Measurements from ENCODE around the gene SYNJ1.
"Not testable (repeated sequence)": the region's sequence is repeated elsewhere in the genome, so short reads cannot be mapped to it uniquely, and the experiment has no call there.

The SYNJ1 gene

GRCh38 chr21:32727687-32728455, at the start of gene SYNJ1:
Gene SYNJ1 (minus strand): TSS chr21:32728013. CDS start chr21:32726895, 1,118 bp downstream.
- Mint-ChIP-seq H3K27ac (peak within 1 kb of the TSS; percentile 99), H3K4me3 (peak within 1 kb of the TSS; percentile 100), H3K27me3 (ENCODE audit: low read depth) (no peaks in the 10 kb centered on the region), H3K9me3 (no peaks in the 10 kb centered on the region), H3K36me3 (ENCODE audit: low read depth) (peaks cover 15% of the 10 kb centered on the region), H3K4me1 (ENCODE audit: low read depth) (peaks cover 43% of the 10 kb centered on the region)
- peak; percentile 96 for DNase-seq (ENCODE audit: low spot score)

GRCh38 chr21:32777269-32777668, 49.5 kb upstream of the SYNJ1 start:
- peaks cover 11% of the 10 kb centered on the region for H3K4me1 Mint-ChIP-seq (ENCODE audit: low read depth)
- H3K27me3 Mint-ChIP-seq (ENCODE audit: low read depth): no peaks in the 10 kb centered on the region
- H3K4me3 Mint-ChIP-seq: no peak overlapping the region
- H3K36me3 Mint-ChIP-seq (ENCODE audit: low read depth): peaks cover 1% of the 10 kb centered on the region
- no peak overlapping the region for H3K27ac Mint-ChIP-seq
- DNase-seq (ENCODE audit: low spot score): no peak
- no peaks in the 10 kb centered on the region for H3K9me3 Mint-ChIP-seq

- no peak for DNase-seq (ENCODE audit: low spot score)
- H3K9me3 Mint-ChIP-seq: no peaks in the 10 kb centered on the region
- peaks cover 13% of the 10 kb centered on the region for H3K4me1 Mint-ChIP-seq (ENCODE audit: low read depth)
- no peak overlapping the region for H3K4me3 Mint-ChIP-seq
- H3K27me3 Mint-ChIP-seq (ENCODE audit: low read depth): peaks cover under 1% of the 10 kb centered on the region
- H3K27ac Mint-ChIP-seq: no peak overlapping the region
- H3K36me3 Mint-ChIP-seq (ENCODE audit: low read depth): peaks cover 1% of the 10 kb centered on the region
Observed at GRCh38 chr21:32776743-32777142, 48.9 kb upstream of the SYNJ1 start.

- Mint-ChIP-seq H3K27ac (peak overlapping the region; percentile 99), H3K4me1 (ENCODE audit: low read depth) (peaks cover 38% of the 10 kb centered on the region), H3K36me3 (ENCODE audit: low read depth) (peaks cover 21% of the 10 kb centered on the region), H3K4me3 (peak overlapping the region; percentile 94)
- not testable (repeated sequence) for H3K27me3 Mint-ChIP-seq (ENCODE audit: low read depth); DNase-seq (ENCODE audit: low spot score); H3K9me3 Mint-ChIP-seq
Observed at GRCh38 chr21:32773048-32773344, 45.2 kb upstream of the SYNJ1 start.

GRCh38 chr21:32772281-32773047, 44.7 kb upstream of the SYNJ1 start:
- Mint-ChIP-seq H3K27ac (peak overlapping the region; percentile 99), H3K27me3 (ENCODE audit: low read depth) (peaks cover 3% of the 10 kb centered on the region), H3K9me3 (no peaks in the 10 kb centered on the region), H3K4me3 (peak overlapping the region; percentile 94), H3K4me1 (ENCODE audit: low read depth) (peaks cover 42% of the 10 kb centered on the region), H3K36me3 (ENCODE audit: low read depth) (peaks cover 26% of the 10 kb centered on the region)
- peak; percentile 66 for DNase-seq (ENCODE audit: low spot score)

GRCh38 chr21:32770871-32771523, 43.2 kb upstream of the SYNJ1 start:
- peak overlapping the region; percentile 98 for H3K4me3 Mint-ChIP-seq
- no peak for DNase-seq (ENCODE audit: low spot score)
- H3K27ac Mint-ChIP-seq: peak overlapping the region; percentile 93
- peaks cover 3% of the 10 kb centered on the region for H3K27me3 Mint-ChIP-seq (ENCODE audit: low read depth)
- peaks cover 40% of the 10 kb centered on the region for H3K36me3 Mint-ChIP-seq (ENCODE audit: low read depth)
- H3K4me1 Mint-ChIP-seq (ENCODE audit: low read depth): peaks cover 55% of the 10 kb centered on the region
- H3K9me3 Mint-ChIP-seq: no peaks in the 10 kb centered on the region

- H3K36me3 Mint-ChIP-seq (ENCODE audit: low read depth): peaks cover 56% of the 10 kb centered on the region
- H3K27ac Mint-ChIP-seq: no peak overlapping the region
- H3K4me1 Mint-ChIP-seq (ENCODE audit: low read depth): peaks cover 59% of the 10 kb centered on the region
- DNase-seq (ENCODE audit: low spot score): no peak
- H3K4me3 Mint-ChIP-seq: peak overlapping the region; percentile 98
- peaks cover 3% of the 10 kb centered on the region for H3K27me3 Mint-ChIP-seq (ENCODE audit: low read depth)
- no peaks in the 10 kb centered on the region for H3K9me3 Mint-ChIP-seq
Observed at GRCh38 chr21:32768530-32768929, 40.7 kb upstream of the SYNJ1 start.

- Mint-ChIP-seq H3K36me3 (ENCODE audit: low read depth) (peaks cover 71% of the 10 kb centered on the region), H3K4me3 (no peak overlapping the region), H3K9me3 (no peaks in the 10 kb centered on the region), H3K27me3 (ENCODE audit: low read depth) (no peaks in the 10 kb centered on the region), H3K27ac (no peak overlapping the region), H3K4me1 (ENCODE audit: low read depth) (peaks cover 47% of the 10 kb centered on the region)
- no peak for DNase-seq (ENCODE audit: low spot score)
Observed at GRCh38 chr21:32765058-32765457, 37.2 kb upstream of the SYNJ1 start.

- no peak for DNase-seq (ENCODE audit: low spot score)
- H3K9me3 Mint-ChIP-seq: no peaks in the 10 kb centered on the region
Observed at GRCh38 chr21:32764186-32764585, 36.4 kb upstream of the SYNJ1 start.

GRCh38 chr21:32757804-32758203, 30.0 kb upstream of the SYNJ1 start:
- H3K27me3 Mint-ChIP-seq (ENCODE audit: low read depth): no peaks in the 10 kb centered on the region
- H3K4me3 Mint-ChIP-seq: no peak overlapping the region
- no peaks in the 10 kb centered on the region for H3K9me3 Mint-ChIP-seq
- peak overlapping the region; percentile 18 for H3K27ac Mint-ChIP-seq
- peaks cover 19% of the 10 kb centered on the region for H3K4me1 Mint-ChIP-seq (ENCODE audit: low read depth)
- H3K36me3 Mint-ChIP-seq (ENCODE audit: low read depth): peaks cover 69% of the 10 kb centered on the region
- no peak for DNase-seq (ENCODE audit: low spot score)

More at GRCh38 chr21:32764186-32764585, 36.4 kb upstream of the SYNJ1 start:
- peaks cover 72% of the 10 kb centered on the region for H3K36me3 Mint-ChIP-seq (ENCODE audit: low read depth)
- H3K27ac Mint-ChIP-seq: no peak overlapping the region
- no peak overlapping the region for H3K4me3 Mint-ChIP-seq
- H3K27me3 Mint-ChIP-seq (ENCODE audit: low read depth): no peaks in the 10 kb centered on the region
- H3K4me1 Mint-ChIP-seq (ENCODE audit: low read depth): peaks cover 38% of the 10 kb centered on the region

- no peak overlapping the region for H3K27ac Mint-ChIP-seq
- no peak overlapping the region for H3K4me3 Mint-ChIP-seq
- peaks cover 20% of the 10 kb centered on the region for H3K4me1 Mint-ChIP-seq (ENCODE audit: low read depth)
- peaks cover 73% of the 10 kb centered on the region for H3K36me3 Mint-ChIP-seq (ENCODE audit: low read depth)
- no peak for DNase-seq (ENCODE audit: low spot score)
- H3K9me3 Mint-ChIP-seq: no peaks in the 10 kb centered on the region
- H3K27me3 Mint-ChIP-seq (ENCODE audit: low read depth): no peaks in the 10 kb centered on the region
Observed at GRCh38 chr21:32756096-32756495, 28.3 kb upstream of the SYNJ1 start.

- Mint-ChIP-seq H3K27me3 (ENCODE audit: low read depth) (no peaks in the 10 kb centered on the region), H3K27ac (no peak overlapping the region), H3K9me3 (no peaks in the 10 kb centered on the region), H3K4me1 (ENCODE audit: low read depth) (peaks cover 23% of the 10 kb centered on the region), H3K36me3 (ENCODE audit: low read depth) (peaks cover 76% of the 10 kb centered on the region), H3K4me3 (no peak overlapping the region)
- DNase-seq (ENCODE audit: low spot score): no peak
Observed at GRCh38 chr21:32753818-32754585, 26.2 kb upstream of the SYNJ1 start.

GRCh38 chr21:32750405-32750804, 22.6 kb upstream of the SYNJ1 start:
- no peaks in the 10 kb centered on the region for H3K27me3 Mint-ChIP-seq (ENCODE audit: low read depth)
- DNase-seq (ENCODE audit: low spot score): no peak
- H3K36me3 Mint-ChIP-seq (ENCODE audit: low read depth): peaks cover 84% of the 10 kb centered on the region
- H3K27ac Mint-ChIP-seq: no peak overlapping the region
- peaks cover 27% of the 10 kb centered on the region for H3K4me1 Mint-ChIP-seq (ENCODE audit: low read depth)
- no peak overlapping the region for H3K4me3 Mint-ChIP-seq
- H3K9me3 Mint-ChIP-seq: no peaks in the 10 kb centered on the region

Measured in T-helper 2 cell treated with Interferon-gamma antibody and Interleukin-4, amounts not matched to agents 5 μg/mL and 100 μg/mL, for 36 hours (primary cell).